Stimulated activated CD4-positive, alpha-beta T cell treated with anti-CD3 and anti-CD28 coated beads, Interleukin-4, amount 100 ng/mL, for 1 hour (primary cell): ENCODE data around the gene BID.
A peak's percentile ranks its signal among the peaks of the same experiment; 100 is the strongest.
"Not testable (repeated sequence)": the region's sequence is repeated elsewhere in the genome, so short reads cannot be mapped to it uniquely, and the experiment has no call there.

Experiments
- DNase-seq: peaks from one replicate; pipeline ENCODE4 v3.0.0-alpha.2; 2020

Gene BID

DNA sequence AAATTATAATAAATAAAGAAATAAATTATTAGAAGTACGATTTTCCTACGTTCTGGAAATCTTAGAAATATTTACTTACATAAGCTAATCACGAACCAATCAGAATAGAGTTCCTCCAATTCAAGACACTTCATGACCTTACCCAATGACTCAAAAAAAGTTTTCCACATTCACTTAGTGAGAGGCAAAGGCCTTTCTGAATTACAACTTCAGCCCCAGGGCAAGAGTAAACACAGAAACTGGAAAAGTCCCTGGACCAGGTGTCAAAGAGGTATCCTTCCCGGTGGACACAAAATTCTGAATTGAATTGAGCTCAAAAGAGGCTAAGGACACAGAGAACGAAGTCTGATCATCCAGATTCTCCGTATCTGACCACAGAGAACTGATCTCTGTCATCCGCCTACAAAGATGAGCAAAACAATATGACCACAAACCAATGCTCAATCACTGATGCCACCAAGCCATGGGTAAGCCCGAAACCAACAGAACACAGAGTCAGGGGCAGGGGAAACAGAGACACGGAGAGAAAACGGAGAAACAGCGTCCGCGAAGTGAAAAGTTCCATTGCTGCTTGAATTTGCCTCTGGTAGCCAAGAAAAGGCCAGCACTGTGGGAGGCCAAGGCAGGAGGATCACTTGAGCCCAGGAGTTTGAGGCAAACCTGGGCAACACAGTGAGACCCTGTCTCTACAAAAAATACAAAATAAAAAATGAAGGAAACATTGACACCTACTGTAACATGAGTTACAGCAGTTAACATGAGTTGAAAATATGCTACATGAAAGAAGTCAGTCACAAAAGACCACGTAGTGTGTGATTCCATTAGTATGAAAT is 6.8 kb downstream of the BID start:
- no peak for DNase-seq

DNA sequence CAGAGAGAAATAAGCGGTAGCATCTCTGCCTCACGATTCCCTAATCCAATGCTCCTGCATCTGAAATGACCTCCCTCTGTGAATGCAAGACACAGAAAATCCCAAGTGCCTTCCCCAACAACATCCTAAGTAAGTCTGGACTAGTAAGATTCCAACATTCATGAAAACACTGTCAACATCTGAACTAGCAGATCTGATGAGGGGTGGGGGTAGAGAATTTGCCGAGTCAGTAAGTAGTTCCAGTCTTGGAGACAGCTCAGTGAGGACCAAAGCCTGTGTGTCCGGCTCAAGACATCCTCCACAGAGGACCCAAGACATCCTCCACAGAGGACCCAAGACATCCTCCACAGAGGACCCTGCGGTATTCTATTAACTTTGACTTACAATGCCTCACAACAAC is 9.4 kb downstream of the BID start:
- not testable (repeated sequence) for DNase-seq

DNA sequence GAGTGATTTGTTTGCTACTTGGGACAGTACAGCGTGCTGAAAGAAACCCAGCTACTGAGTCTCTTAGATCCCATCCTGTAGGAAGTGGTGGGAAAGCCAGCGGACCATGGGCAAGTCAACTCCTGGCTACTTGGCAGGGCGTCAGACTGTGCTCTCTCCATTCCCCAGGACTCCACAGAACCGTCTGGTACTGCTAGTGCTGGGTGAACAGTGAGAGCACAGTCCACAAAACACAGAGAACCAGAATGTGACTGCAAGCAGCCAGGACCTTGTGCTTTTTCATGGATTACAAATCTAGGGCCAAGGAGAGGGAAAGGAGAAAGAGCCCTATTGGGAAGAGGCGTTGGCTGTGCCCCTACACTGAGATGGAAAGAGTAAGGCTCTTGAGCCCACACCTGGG is 10.2 kb downstream of the BID start:
- DNase-seq = no peak

DNA sequence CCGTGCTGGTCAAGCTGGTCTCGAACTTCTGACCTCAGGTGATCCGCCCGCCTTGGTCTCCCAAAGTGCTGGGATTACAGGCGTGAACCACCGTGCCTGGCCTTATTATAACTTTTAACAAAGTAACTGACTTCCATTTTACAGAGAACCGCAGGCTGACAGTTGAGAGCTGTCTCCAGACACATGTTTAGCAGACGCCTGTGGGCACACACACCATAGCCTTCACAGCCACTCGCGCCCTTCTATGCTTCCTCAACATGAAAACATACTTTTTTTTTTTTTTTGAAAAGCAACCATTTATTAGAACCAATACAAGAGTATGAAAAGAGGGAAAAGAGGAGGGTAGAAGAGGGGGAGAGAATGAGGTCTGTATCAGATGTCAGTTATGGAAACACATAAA is 10.8 kb downstream of the BID start:
- DNase-seq = not testable (repeated sequence)

DNA sequence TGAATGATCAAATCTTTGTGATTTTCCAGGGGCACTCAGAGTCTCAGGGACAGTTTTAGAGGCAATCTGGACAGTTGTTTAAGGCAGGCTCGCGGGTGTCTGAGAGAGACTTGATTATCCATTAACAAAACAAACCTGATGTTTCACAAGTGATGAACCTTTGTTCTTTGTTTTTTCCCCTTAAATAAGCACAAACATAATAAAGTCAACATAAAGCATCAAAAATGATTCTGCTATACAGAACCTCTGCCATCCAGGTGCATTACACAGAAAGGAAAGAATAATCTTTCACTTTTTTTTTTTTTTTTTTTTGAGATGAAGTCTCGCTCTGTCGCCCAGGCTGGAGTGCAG is 13.2 kb downstream of the BID start:
- no peak for DNase-seq

DNA sequence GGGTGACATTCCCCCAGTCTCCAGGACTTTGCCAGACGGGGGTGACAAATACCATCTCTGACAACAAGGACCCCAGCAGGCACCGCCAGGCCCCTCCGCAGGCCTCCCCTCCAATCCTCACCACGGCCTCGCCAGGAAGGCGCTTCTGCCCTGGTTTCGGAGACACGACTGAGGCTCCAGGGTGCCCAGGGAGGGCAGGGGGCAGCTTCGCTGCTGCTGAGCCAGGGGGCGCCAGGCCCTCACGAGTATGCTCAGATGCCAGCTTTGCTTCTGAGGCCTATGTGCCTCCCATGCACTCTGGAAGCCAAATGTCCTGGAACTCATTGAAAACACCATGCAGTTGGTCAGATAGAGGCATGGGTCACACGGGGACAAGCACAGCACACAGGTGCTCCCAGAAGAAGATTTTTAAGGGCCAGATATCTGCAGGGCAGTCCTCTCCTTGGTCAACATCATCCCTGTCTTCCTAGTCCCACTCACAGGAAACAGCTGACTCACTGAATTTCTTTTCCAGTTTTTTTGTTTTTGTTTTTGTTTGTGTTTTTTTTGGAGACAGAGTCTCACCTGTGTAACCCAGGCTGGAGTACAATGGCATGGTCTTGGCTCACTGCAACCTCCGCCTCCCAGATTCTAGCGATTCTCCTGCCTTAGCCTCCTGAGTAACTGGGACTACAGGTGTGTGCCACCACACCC is 19.9 kb downstream of the BID start:
- DNase-seq = peak; percentile 30

DNA sequence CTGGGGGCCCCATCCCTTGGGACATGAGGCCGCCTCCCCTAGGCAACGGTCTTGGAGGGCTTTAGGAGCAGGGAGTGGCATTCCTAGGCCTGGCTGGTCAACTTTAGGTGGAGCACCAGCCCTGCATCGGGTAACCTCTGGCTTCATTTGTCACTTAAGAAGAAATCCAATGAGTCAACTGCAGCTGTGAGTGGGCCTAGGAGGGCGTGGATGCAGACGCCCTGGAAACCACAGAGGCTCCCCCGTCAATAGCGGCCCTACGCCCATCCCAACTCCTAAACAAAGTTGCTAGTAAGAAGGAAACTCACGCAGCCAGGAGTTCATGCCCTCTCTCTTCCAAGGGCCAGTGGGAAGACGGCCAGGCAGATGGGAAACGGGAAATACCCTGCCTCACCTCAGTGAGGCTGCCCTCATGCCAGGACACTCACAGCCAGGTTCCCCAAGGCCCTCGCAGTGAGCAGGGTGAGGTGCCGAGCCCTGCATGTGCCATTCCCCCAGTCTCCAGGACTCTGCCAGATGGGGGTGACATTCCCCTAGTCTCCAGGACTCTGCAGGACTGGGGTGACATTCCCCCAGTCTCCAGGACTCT is 20.8 kb downstream of the BID start:
- no peak for DNase-seq

DNA sequence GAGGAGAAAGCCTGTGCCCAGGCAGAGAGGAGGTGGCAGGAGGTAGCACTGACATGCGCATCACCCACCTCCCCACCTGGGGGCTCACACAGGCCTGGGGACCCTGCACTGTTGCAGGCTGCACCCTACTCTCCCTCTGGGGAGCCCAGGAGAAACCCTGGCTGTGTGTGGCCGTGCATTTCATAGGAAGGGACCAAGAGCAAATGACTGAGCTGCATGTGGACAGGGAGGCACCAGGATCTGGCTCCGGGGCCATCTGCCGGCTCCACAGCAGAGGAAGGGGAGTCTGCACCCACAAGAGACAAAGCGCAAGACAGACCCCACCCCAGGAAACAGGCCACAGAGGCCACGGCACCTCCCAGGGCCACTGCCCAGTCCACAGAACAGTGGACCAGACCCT is 22.7 kb downstream of the BID start:
- no peak for DNase-seq

DNA sequence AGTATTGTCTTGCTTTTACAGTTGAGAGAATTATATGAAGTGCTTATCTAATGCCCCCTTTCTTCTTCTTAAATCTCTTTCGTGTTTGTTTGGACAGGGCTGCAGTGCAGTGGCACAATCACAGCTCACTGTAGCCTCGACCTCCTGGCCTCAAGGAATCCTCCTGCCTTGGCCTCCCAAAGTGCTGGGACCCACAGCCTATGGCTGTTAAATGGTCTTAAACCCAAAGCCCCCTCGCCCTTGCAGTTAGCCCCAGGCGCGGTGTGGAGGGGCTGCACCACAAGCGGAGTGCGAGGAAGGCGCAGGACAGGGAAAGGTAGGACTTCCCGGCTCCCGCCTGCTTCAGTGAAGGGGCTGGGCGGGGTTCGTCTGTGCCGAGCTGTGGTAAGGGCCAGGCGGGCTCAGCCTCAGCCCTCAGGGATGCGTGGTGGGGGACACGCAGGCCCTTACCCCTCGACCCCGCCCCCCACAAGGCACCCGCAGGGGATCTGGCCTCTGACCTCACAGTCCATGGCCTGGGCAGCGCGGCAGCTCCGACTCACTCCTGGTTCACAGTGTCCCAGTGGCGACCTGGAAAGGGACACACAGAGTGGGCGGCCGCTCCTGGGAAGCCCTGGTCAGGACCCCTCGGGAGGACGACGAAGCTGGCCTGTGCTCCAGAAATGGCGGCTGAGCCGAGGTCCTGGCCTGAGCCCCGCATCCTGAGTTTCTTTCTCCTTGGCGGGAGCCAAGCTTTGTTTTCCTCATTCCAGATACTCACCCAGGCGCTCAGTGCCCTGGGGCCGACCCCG is 24.5 kb downstream of the BID start:
- no peak for DNase-seq

DNA sequence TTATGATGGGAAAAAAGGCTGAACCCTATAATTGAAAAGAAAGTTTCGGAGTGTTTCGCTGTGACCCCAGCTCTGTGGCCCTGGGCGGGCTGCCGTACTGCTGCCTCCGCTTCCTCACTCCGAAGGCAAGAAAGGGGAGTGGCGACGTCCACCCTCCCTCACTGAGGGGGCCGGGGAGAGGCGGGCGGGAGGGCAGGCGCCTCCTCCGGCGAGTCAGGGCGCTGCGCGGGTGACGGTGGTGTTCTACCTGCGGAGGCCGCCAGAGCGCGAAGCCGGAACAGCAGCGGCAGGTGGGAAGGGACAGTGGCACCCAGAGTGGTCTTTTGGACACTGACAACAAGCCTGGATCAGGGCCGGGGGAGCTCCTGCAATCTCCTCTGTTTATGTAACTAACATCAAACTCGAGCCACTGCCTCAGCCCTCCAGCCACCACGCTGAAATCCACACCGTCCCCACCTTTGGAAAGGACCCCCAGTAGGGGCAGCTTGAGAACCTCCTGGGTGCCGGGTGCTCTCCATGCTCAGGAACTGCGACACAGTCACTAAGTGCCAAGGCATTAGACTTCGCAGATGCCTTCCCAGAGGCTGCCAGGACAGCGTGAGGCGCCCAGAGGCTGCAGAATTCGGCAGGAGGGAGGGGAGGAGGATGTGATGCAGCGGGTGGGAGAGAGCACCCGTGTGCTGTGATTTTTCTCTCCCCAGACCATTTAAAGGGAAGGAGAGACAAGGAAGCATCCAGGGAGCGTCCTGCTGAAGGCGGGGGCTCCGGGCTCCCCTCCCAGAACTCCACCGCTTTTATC is 25.5 kb downstream of the BID start:
- no peak for DNase-seq

DNA sequence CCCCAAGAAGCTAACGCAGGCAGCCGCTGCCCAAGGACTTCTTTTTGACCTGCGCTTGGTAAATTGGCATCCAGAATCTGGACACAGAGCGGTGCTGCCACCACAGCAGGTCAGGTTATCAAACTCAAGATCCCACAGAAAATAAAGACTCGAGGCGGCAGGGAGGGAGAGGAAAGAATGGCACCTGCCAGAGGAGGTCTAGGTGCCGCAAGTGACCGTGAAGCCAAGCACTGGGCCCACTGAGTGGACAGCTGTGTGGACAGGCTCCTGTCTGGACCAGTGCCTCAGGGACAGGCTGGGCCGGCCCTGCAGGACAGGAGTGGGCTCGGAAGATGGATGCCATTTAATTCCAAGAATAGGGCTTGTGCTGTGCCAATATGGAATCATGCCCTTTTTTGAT is 27.4 kb downstream of the BID start:
- no peak for DNase-seq

DNA sequence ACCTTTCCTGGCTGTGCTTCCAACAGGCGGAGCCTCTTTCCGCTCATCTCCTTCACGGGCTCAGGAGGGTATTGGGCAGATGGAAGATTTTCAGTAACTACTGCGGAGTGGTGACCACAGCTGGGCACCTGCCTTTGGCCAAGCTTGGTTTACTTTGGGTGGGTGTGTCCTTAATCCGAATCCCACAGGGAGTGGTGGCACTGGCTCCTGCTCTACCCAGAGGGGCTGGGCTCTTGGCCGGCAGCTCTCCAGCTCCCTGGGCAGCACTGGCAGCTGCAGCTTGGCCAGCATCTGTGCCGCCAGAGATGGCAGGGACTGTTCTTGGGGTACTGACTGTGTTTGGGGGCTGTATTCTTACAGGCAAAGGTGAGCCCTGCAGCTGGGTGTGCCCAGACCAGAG is 29.8 kb downstream of the BID start:
- DNase-seq = no peak

DNA sequence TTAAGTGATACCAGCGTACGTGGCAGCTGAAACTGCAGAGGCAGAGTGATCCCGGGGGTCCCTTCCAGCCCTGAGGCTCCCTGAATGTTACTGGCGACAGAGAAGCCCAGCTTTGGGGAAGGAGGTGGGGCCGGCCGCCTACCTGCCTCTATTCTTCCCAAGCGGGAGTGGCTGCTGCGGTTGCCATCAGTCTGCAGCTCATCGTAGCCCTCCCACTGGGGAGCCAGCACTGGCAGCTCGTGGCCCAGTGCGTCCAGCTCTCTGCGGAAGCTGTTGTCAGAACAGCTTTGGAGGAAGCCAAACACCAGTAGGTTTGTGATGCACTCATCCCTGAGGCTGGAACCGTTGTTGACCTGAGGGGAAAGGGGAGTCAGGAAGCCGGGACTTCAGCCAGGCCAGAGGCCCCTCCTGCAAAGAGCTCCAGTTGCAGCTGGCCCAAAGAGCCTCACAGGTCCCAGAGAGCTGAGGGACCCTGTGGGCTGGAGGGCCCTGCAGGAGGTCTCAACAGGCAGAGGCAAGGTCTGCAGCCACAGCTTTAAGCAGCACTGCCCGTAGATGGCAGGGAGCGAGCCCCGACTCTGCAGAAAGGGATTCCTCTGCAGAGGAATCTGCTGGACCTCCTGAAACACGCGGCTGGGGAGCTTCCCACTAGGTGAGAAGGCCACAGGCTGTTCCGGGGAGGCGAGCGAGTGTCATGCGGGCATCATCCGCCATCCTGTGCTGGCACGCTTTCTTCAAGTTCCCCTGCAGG is 30.4 kb downstream of the BID start:
- no peak for DNase-seq

DNA sequence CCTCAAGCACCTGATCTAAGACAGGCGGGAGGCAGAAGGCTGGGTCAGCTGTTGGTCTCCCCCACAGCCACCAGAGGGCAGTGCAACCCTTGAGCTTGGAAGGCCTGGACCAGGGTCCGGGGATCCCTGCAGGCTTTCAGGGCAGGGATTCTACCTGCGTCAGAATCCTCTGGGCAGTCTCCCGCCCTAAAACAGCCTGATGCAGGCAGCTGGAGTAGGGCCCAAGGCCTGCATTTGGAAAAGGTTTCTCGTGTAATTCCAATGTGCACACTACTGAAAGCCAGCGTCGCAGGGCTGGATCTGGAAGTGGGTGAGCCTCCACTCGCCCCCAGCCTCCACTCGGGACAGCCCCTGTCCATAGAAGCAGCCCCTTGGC is 31.8 kb downstream of the BID start:
- DNase-seq = peak; percentile 74

DNA sequence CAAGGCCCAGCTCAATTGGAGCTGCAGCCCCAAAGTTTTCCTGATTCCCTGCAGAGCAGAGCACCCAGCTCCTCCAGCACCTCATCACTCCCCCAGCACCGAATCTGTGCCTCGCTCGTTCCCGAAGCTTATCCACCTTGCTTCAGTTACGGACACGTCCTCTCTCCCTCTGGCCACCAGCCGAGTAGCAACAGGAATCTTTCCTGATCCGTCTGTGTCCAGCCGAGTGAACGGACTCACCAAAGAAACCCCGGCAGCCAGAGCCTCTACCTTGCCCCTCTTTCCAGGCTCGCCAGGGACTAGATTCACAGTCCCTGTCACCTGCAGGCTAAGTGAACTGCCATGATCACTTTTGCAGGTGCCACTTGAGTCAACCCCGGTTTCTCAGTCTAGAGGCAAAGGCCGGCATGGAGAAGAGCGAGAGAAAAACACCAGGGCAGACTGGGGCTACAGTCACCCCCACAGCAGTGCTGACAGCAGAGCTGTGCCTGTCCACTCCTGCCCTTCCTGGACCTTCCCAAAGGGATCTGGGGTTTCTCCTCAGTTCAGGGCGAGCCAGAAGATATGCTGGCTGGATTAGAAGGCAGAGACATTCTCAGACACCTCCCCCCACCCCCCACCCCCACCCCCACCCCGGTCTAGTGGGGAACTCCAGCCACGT is 32.3 kb downstream of the BID start:
- DNase-seq = no peak

DNA sequence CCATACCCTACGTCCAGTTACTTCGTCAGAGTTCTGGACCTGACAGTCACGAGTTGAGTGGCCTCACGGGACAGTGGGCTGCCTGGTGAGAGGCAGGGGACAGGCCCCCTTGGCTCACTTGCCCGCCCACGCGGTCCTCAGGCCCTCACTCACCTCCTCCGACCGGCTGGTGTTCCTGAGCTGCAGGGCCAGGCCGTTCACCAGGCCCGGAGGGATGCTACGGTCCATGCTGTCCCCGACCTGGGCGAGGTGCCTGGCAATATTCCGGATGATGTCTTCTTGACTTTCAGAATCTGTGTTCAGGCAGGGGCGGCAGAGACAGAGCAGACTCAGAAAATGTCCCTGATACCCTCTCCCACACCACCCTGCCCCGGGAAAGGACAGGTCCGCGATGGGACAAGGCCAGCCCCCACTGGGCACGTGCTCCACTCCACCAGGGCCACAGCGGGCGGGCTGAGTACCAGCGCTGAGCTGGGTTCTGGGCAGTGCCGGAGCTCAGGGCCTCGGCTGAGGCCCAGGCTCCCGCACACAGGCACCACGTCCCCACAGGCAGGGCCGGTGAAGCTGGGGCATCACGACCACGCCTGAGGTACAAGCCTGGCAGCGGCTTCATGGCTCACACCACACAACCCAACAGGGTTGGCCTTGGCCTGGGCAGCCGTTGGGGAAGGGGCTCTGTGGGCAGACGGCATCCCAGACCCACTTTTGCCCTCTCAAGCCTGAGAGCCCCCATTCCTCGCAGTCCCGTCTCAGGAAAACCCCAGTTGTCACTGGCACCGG is 34.9 kb downstream of the BID start:
- DNase-seq = no peak

DNA sequence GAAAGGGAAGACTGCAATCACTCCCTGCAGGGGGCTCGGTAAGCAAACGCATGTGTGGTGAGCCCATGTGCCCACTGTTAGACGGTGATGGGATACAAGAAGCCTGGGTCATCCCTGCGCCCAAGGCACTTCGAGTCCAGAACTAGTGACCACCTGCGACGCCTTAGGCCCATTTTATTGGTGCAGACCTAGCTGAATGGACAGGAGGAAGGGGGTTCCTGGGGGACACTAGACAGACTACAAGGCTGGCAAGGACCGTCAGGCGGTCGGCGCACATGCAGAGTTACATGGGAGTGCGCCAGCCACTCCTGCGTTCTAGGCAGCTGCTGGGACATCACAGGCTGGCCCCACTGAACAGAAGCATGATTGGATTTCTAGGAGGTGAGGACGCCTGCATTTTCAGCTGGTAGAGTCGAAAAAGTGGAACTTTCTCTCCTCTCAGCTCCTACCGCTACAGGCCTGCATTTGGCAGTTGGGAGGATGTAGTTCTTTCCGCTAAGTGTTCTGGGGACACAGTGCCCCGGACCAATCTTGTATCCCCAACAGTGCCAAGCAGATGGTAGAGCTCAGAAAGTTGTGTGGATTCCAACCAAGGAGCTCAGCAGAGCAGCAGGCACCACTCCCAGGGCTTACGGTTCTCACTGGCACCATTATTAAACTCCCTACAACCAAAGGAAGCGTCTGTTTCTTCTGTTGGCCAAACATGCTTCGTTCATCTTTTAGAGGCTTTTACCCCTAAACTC is 35.7 kb downstream of the BID start:
- no peak for DNase-seq

DNA sequence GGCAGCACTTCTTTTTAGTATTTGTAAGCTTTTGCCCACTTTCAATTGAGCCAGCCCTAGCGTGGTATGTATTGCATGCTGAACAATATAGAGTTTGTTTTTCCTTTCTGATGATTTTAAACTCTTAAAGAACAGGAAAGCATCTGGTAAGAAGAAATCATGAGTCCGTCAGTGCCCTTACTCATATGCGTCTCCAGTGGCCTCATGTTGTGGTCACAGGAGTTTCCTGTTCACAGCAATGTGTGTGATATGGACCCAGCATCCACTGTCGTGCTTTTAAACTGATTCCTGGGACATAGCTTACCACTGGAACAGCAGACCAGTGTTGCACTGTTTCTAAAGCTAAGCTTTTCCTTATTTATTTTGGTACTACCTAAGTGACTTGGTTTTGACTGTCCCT is 40.1 kb downstream of the BID start:
- no peak for DNase-seq

DNA sequence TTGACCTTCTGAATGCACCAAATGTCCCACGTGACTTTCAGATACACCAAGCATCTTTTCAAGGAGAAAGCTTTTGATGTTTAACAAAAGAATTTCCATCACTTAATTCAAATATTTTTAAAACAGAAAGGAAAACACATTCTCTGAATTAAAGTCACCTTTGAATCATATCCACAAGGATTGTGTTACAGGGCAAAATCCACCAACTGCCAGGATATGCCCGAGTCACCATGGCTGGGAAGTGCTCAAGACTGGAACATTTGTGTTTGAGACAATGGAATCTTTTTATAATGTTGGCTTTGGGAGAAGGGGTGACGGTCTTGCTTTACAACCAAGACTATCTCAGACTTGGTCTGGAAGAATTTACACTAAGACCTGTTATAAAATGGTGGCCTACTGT is 40.8 kb downstream of the BID start:
- DNase-seq = no peak
